Spleen (tissue), 7 donors: Measurements from ENCODE around the gene WWTR1.

ENCODE experiments used
- CTCF ChIP-seq, 11 experiments: fragments of 200-600 bp in 7 of 11; fragments of 450-650 bp in 4 of 11; sonication (generic) in 4 of 11; IDR thresholded peaks in 8 of 11; conservative IDR thresholded peaks in 3 of 11; 1 replicate in 7 of 11; 2 replicates in 4 of 11; pipeline versions ENCODE4 v1.4.0 to v1.8.0; 2016 to 2021; ENCODE audit warnings: antibody characterized with exemption in 11 of 11, inconsistent platforms in 4 of 11, mild to moderate bottlenecking in 1 of 11
- POLR2AphosphoS5 ChIP-seq, 3 donors: sonication (generic); formaldehyde crosslinking; IDR thresholded peaks; one replicate each; pipeline ENCODE4 v1.5.1; 2017; ENCODE audit warnings: antibody characterized with exemption in 3 of 3
- donor health status: DM: no; HTN: no; CAD: no; lungs with moderate emphysema.
- donor health status: DM: no; HTN: no; CAD: no.
- donor health status: DM: no; HTN: no; CAD: no.

GRCh38 chr3:149541091-149541491 is 116.7 kb downstream of the WWTR1 start:
- TF ChIP-seq CTCF (IDR thresholded peaks at IDR 0.05 in 8 of 11, conservative IDR thresholded peaks at IDR 0.05 in 3 of 11) (no peak), POLR2AphosphoS5 (IDR thresholded peaks at IDR 0.05) (no peak)
